GM12878 (cell line): ENCODE data around the gene DCUN1D3. TPM values are rescaled to one million over a fixed set of nuclear protein-coding genes. Genes with fewer than 3 reads are reported as not detected.

Source experiments
- ATAC-seq: fragments of 200-7000 bp; cut with Tn5 transposase; 3 replicates; pipeline ENCODE4 v1.9.1; 2020; ENCODE audit warnings: mild to moderate bottlenecking, moderate library complexity
- BruUV-seq: library from RNA; stranded (reverse); fragments of 400-500 nt; replicated peaks from 2 replicates; lab custom pipeline; 2021; lab: Mats Ljungman, UMichigan
- CTCF ChIA-PET: fragments of 300-600 bp; sonication (Branson Sonifier 250); formaldehyde crosslinking; extraction: SDS; loops from one replicate; lab custom pipeline; 2021; ENCODE audit warnings: inconsistent platforms; lab: Yijun Ruan, JAX
- POLR2A ChIA-PET: fragments of 350-600 bp; formaldehyde crosslinking; extraction: SDS; loops from one replicate; lab custom pipeline; 2021; ENCODE audit warnings: inconsistent platforms; lab: Charles Lee
- RAD21 ChIA-PET: fragments of 300-600 bp; sonication (Branson Sonifier 250); formaldehyde crosslinking; loops from one replicate; lab custom pipeline; 2023; ENCODE audit warnings: antibody characterized with exemption; ENCODE audit not compliant: unreplicated experiment; lab: Charles Lee
- SMC1A ChIA-PET: fragments of 300-600 bp; sonication (Branson Sonifier 250); formaldehyde crosslinking; loops from one replicate; lab custom pipeline; 2023; ENCODE audit not compliant: unreplicated experiment, uncharacterized antibody; lab: Charles Lee
- DNase-seq: peaks from one replicate; pipeline ENCODE4 v3.0.0-alpha.2; 2011; ENCODE audit warnings: low read depth, low spot score
- FAIRE-seq: peaks from 3 replicates; lab custom pipeline; 2011; peaks lifted over from hg19 to GRCh38; lab: Jason Lieb, UNC
- H2AFZ ChIP-seq: 2 replicates; pipeline ENCODE4 v1.6.0; 2011; ENCODE audit warnings: low read depth, low read length, control low read depth; ENCODE audit not compliant: control insufficient read depth
- H3K27ac ChIP-seq: 2 replicates; pipeline ENCODE4 v1.5.1; 2011; ENCODE audit warnings: control low read depth; ENCODE audit not compliant: control insufficient read depth, insufficient read depth
- H3K27me3 ChIP-seq, 2 experiments: replicated peaks in 1 of 2; 2 replicates each; pipeline versions ENCODE4 v1.6.0 to v1.6.1; 2011; ENCODE audit warnings: low read length in 1 of 2; ENCODE audit not compliant: control insufficient read depth in 2 of 2, insufficient read depth in 2 of 2
- H3K36me3 ChIP-seq, 2 experiments: 2 replicates each; pipeline ENCODE4 v1.5.1; 2011; ENCODE audit warnings: low read length in 1 of 2; ENCODE audit not compliant: control insufficient read depth in 2 of 2, insufficient read depth in 2 of 2
- H3K4me1 ChIP-seq: 2 replicates; pipeline ENCODE4 v1.6.1; 2011; ENCODE audit warnings: mild to moderate bottlenecking, low read length, moderate library complexity, mixed read lengths; ENCODE audit not compliant: control insufficient read depth, insufficient read depth
- H3K4me2 ChIP-seq: 2 replicates; pipeline ENCODE4 v1.6.0; 2011; ENCODE audit warnings: control low read depth; ENCODE audit not compliant: control insufficient read depth, insufficient read depth
- H3K4me3 ChIP-seq: fragments of 200-600 bp; sonication (generic); 2 replicates; pipeline ENCODE4 v1.5.1; 2016
- H3K79me2 ChIP-seq: 2 replicates; pipeline ENCODE4 v1.6.0; 2011; ENCODE audit warnings: low read length; ENCODE audit not compliant: control insufficient read depth, insufficient read depth
- H3K9ac ChIP-seq: 2 replicates; pipeline ENCODE4 v1.8.0; 2011; ENCODE audit warnings: low read length, control low read depth, mixed read lengths; ENCODE audit not compliant: control insufficient read depth, insufficient read depth
- H3K9me3 ChIP-seq: replicated peaks from 3 replicates; pipeline ENCODE4 v1.5.1; 2011; ENCODE audit warnings: mild to moderate bottlenecking, low read length; ENCODE audit not compliant: control insufficient read depth, insufficient read depth
- H4K20me1 ChIP-seq: 2 replicates; pipeline ENCODE4 v1.6.0; 2011; ENCODE audit not compliant: control insufficient read depth, insufficient read depth
- CREM ChIP-seq: IDR thresholded peaks from 2 replicates; pipeline ENCODE4 v1.6.1; 2014; ENCODE audit warnings: antibody characterized with exemption, low read depth
- EGR1 ChIP-seq, 2 experiments: IDR thresholded peaks; 1 replicate in 1 of 2; 2 replicates in 1 of 2; pipeline ENCODE4 v1.6.1; 2011 to 2012; ENCODE audit warnings: low read depth in 2 of 2, low read length in 2 of 2, borderline replicate concordance in 1 of 2, mild to moderate bottlenecking in 1 of 2, moderate library complexity in 1 of 2
- JUNB ChIP-seq: IDR thresholded peaks from 2 replicates; pipeline ENCODE4 v1.6.1; 2016; ENCODE audit warnings: antibody characterized with exemption, mild to moderate bottlenecking
- MYB ChIP-seq: fragments of 150-350 bp; IDR thresholded peaks from 2 replicates; pipeline ENCODE4 v1.6.1; 2014; ENCODE audit warnings: mild to moderate bottlenecking, low read depth, low read length, borderline replicate concordance
- NR2C2 ChIP-seq: IDR thresholded peaks from 2 replicates; pipeline ENCODE4 v1.6.1; 2011; ENCODE audit warnings: borderline replicate concordance, low read depth; ENCODE audit not compliant: control insufficient read depth, insufficient read length
- TARDBP ChIP-seq: IDR thresholded peaks from 2 replicates; pipeline ENCODE4 v1.6.1; 2016; ENCODE audit warnings: borderline replicate concordance
- WGBS: methylation state at CpG from one replicate; pipeline ENCODE4 v1.1.6; 2016; ENCODE audit warnings: low lambda C conversion rate; ENCODE audit not compliant: insufficient replicate concordance, insufficient coverage; ENCODE audit errors: missing lambda C conversion rate; 5-methylcytosine and 5-hydroxymethylcytosine counted together
- in situ Hi-C: fragments of 300-500 bp; cut with MboI; formaldehyde crosslinking; loops from 9 replicates; pipeline ENCODE4 v1.14.3; 2018; ENCODE audit warnings: mixed read lengths
- intact Hi-C: fragments of 100-400 bp; cut with micrococcal nuclease; formaldehyde crosslinking; loops from one replicate; pipeline ENCODE4 v1.14.2; 2022; ENCODE audit not compliant: unreplicated experiment
- polyA plus RNA-seq, 11 experiments: library from polyadenylated mRNA; depleted of rRNA in 4 of 11; unstranded in 6 of 11; stranded (reverse) in 5 of 11; fragments of >200 nt; fragmentation: Nextera tagmentation in 4 of 11; fragmentation: Illumina TruSeq in 1 of 11; extraction: Ambion mirVana in 4 of 11; extraction: Trizol in 1 of 11; gene quantifications; 1 replicate in 1 of 11; 2 replicates in 10 of 11; pipeline versions ENCODE4 v1.2.1 to v1.2.3, GENCODE V29; 2011 to 2016; ENCODE audit warnings: inconsistent platforms in 2 of 11, missing spikeins in 2 of 11, low read depth in 1 of 11
- total RNA-seq, 4 experiments: library from RNA; depleted of rRNA in 3 of 4; stranded (reverse); fragments of >200 nt in 3 of 4; fragmentation: Illumina TruSeq in 1 of 4; extraction: Trizol in 1 of 4; gene quantifications; 2 replicates each; pipeline versions ENCODE4 v1.2.1 to v1.2.3, GENCODE V29; 2013 to 2021
- TF ChIP-seq, protein P1 (sequence below): IDR thresholded peaks from 2 replicates; pipeline ENCODE4 v1.6.1; 2012; ENCODE audit warnings: mild to moderate bottlenecking, low read depth, low read length
- TF ChIP-seq, protein P2 (sequence below): fragments of 450-650 bp; IDR thresholded peaks from 2 replicates; pipeline ENCODE4 v1.6.1; 2017; ENCODE audit warnings: low read depth, mild to moderate bottlenecking, moderate library complexity

The DCUN1D3 gene
- total and polyA plus RNA-seq, 10 of the 15 experiments (the other 5 are each of a cell fraction or from before 2014, with no cell fraction given), result 0.47 to 4.5 (median 1.9) TPM

DNA sequence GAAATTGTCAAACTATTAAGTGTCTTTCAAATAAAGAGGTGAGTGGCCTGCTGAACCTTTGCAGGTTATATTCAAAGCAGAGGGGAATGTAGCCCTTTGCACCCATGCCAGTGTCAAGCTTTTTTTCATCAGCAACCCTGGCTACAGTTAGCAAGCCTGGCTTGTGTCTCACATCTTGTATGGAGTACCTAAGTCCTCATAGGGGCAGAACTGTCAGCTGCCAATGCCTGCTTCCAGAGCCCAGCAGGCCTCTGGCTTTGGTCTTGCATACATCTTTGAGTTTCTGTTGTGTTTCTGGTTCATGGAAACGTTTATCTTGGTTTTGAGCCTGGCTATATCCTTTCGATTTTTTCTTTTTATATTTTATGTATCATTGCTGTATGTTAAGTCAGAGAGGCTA, 67.1 kb downstream of the DCUN1D3 start:
- FAIRE-seq (no peak), DNase-seq (no peak), ATAC-seq (no peak)
- BruUV-seq, result no TSS peak
- POLR2A ChIA-PET, result no interaction called here
- SMC1A ChIA-PET, result interaction anchor here (0.9 to 2.4 kb wide), 3 partner anchors 17 to 42 kb away, joined by 3 to 6 read pairs (median 4); no protein-coding TSS in a partner anchor
- Histone ChIP-seq H3K9me3 (no peaks in the 10 kb centered on the region; the same call in 2 of the 3 replicates), H3K36me3 (peaks cover 0 to 2% of the 10 kb centered on the region in 2 experiments; a peak in 1 of 4 replicates), H4K20me1 (no peaks in the 10 kb centered on the region), H3K4me3 (no peak overlapping the region), H3K79me2 (no peaks in the 10 kb centered on the region), H3K4me2 (no peak overlapping the region), H2AFZ (no peak overlapping the region), H3K9ac (no peak overlapping the region), H3K27me3 (no peaks in the 10 kb centered on the region), H3K4me1 (no peaks in the 10 kb centered on the region), H3K27ac (no peak overlapping the region)
- CTCF ChIA-PET, result interaction anchor here (1.0 to 1.2 kb wide), 2 partner anchors 11 to 21 kb away, joined by 3 to 4 read pairs; no protein-coding TSS in a partner anchor
- TF ChIP-seq JUNB, result no peak
- TF ChIP-seq, protein P1, sequence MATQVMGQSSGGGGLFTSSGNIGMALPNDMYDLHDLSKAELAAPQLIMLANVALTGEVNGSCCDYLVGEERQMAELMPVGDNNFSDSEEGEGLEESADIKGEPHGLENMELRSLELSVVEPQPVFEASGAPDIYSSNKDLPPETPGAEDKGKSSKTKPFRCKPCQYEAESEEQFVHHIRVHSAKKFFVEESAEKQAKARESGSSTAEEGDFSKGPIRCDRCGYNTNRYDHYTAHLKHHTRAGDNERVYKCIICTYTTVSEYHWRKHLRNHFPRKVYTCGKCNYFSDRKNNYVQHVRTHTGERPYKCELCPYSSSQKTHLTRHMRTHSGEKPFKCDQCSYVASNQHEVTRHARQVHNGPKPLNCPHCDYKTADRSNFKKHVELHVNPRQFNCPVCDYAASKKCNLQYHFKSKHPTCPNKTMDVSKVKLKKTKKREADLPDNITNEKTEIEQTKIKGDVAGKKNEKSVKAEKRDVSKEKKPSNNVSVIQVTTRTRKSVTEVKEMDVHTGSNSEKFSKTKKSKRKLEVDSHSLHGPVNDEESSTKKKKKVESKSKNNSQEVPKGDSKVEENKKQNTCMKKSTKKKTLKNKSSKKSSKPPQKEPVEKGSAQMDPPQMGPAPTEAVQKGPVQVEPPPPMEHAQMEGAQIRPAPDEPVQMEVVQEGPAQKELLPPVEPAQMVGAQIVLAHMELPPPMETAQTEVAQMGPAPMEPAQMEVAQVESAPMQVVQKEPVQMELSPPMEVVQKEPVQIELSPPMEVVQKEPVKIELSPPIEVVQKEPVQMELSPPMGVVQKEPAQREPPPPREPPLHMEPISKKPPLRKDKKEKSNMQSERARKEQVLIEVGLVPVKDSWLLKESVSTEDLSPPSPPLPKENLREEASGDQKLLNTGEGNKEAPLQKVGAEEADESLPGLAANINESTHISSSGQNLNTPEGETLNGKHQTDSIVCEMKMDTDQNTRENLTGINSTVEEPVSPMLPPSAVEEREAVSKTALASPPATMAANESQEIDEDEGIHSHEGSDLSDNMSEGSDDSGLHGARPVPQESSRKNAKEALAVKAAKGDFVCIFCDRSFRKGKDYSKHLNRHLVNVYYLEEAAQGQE, result no peak
- TF ChIP-seq EGR1 (IDR thresholded peaks at IDR 0.05; ENCODE audit: borderline replicate concordance in 1 of 2, low read depth in 2 of 2, low read length in 2 of 2), result no peak
- TF ChIP-seq CREM, result no peak
- TF ChIP-seq, protein P2, sequence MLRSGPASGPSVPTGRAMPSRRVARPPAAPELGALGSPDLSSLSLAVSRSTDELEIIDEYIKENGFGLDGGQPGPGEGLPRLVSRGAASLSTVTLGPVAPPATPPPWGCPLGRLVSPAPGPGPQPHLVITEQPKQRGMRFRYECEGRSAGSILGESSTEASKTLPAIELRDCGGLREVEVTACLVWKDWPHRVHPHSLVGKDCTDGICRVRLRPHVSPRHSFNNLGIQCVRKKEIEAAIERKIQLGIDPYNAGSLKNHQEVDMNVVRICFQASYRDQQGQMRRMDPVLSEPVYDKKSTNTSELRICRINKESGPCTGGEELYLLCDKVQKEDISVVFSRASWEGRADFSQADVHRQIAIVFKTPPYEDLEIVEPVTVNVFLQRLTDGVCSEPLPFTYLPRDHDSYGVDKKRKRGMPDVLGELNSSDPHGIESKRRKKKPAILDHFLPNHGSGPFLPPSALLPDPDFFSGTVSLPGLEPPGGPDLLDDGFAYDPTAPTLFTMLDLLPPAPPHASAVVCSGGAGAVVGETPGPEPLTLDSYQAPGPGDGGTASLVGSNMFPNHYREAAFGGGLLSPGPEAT, result no peak
- no peak for TF ChIP-seq MYB
- no peak for TF ChIP-seq TARDBP
- TF ChIP-seq NR2C2, result no peak
- intact Hi-C loops, result no loop called here
- WGBS, result 89% methylated on average over 2 of the region's 2 CpGs
- in situ Hi-C loops, result no loop called here
- RAD21 ChIA-PET, result no interaction called here
